Measurements from ENCODE around the gene EXOC3. TPM values are rescaled to one million over a fixed set of nuclear protein-coding genes. Genes with fewer than 3 reads are reported as not detected.

Gene EXOC3
- total and polyA plus RNA-seq, 4 donors: 34.8 to 61.0 (median 51.9) TPM

DNA sequence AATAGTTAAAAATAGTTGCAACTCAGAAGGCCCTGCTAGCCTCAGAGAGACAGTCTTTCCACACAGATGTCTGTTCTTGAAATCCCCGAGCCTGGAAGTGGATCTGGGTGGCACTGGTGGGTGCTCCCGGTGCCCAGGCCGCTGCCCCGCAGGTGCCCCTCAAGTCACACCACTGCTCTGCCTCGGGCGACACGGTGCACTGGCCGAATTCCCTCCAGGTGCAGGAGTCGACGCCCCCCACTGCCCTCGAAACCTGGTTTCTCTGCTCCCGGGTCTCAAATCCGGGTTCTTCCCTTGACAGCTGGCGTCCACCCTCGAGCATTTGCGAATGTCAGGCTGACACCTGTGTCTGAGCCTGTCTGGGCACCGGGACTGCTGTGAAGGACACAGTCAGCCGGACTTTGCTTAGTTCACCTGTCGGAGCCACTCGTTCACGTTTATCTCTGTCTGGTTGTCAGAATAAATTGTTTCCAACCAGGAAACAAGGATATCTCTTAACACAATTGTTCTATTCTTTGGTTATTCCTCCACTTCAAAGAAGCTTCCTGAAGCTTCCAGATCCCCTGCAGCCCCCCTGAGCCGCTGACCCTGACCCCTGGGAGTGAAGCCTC, 54.2 kb downstream of the EXOC3 start:
- TF ChIP-seq, protein P1, sequence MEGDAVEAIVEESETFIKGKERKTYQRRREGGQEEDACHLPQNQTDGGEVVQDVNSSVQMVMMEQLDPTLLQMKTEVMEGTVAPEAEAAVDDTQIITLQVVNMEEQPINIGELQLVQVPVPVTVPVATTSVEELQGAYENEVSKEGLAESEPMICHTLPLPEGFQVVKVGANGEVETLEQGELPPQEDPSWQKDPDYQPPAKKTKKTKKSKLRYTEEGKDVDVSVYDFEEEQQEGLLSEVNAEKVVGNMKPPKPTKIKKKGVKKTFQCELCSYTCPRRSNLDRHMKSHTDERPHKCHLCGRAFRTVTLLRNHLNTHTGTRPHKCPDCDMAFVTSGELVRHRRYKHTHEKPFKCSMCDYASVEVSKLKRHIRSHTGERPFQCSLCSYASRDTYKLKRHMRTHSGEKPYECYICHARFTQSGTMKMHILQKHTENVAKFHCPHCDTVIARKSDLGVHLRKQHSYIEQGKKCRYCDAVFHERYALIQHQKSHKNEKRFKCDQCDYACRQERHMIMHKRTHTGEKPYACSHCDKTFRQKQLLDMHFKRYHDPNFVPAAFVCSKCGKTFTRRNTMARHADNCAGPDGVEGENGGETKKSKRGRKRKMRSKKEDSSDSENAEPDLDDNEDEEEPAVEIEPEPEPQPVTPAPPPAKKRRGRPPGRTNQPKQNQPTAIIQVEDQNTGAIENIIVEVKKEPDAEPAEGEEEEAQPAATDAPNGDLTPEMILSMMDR (IDR thresholded peaks at IDR 0.05; ENCODE audit: control extremely low read depth, extremely low read depth): no peak
- Histone ChIP-seq H3K4me1 (ENCODE audit: control insufficient read depth in 5 of 5, insufficient read depth in 5 of 5, low read length in 5 of 5) (peaks cover 0 to 18% (median 0%) of the 10 kb centered on the region in 5 donors), H3K27me3 (ENCODE audit: control insufficient read depth in 3 of 3, insufficient read depth in 3 of 3, low read length in 2 of 3) (peaks cover 0 to 24% (median 8%) of the 10 kb centered on the region in 3 donors), H3K4me3 (no peak overlapping the region), H3K27ac (ENCODE audit: low read depth in 1 of 2, low read length in 1 of 2) (no peak overlapping the region), H3K36me3 (ENCODE audit: control insufficient read depth in 4 of 4, insufficient read depth in 4 of 4, low read length in 4 of 4) (no peaks in the 10 kb centered on the region), H3K9me3 (ENCODE audit: control insufficient read depth in 4 of 4, insufficient read depth in 3 of 4, low read length in 3 of 4) (peaks cover 0 to under 1% (median 0%) of the 10 kb centered on the region in 4 donors), H3K9ac (ENCODE audit: insufficient read depth in 1 of 2, low read length in 2 of 2) (no peak overlapping the region)
- no peak for ATAC-seq (ENCODE audit: insufficient read depth, low FRiP score)
- WGBS, 2 donors: 66 to 82% methylated on average over 22 of the region's 22 CpGs
- no peak for DNase-seq

DNA sequence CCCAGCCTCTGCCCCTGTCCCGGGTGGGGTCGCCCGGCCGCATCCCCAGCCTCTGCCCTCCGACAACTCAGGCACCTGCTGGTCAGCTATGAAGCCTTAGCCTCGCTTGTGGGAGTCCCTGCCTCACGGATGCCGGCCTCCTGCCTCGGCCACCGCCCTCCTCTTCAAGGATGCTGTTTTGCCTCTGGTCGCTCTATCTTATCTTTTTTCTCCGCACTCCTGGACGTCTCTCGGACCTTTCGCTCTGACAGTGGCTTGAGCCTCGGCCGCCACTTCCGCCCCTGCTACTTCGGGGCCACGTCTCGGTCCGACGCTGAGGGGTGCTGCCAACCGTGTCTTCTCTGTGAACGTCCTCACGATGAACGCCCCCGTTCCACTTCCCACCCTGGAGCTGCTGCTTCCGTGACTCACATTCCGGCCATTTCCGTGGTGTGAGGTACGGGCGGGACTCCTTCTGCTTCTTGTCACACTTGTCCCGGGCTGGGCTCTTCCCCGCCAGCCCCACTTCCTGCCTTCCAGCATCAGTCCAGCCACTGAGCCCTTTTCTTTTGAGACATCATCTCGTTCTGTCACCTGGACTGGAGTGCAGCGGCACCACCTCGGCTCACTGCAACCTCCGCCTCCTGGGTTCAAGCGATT, 55.0 kb downstream of the EXOC3 start:
- no peak overlapping the region for H3K9ac ChIP-seq (ENCODE audit: insufficient read depth in 1 of 2, low read length in 2 of 2)
- WGBS, 2 donors: 72 to 82% methylated on average over 40 of the region's 40 CpGs
- H3K36me3 ChIP-seq (ENCODE audit: control insufficient read depth in 4 of 4, insufficient read depth in 4 of 4, low read length in 4 of 4): no peaks in the 10 kb centered on the region
- peaks cover 0 to 12% (median 0%) of the 10 kb centered on the region in 5 donors for H3K4me1 ChIP-seq (ENCODE audit: control insufficient read depth in 5 of 5, insufficient read depth in 5 of 5, low read length in 5 of 5)
- ATAC-seq (ENCODE audit: insufficient read depth, low FRiP score) (no peak), DNase-seq (no peak)
- peaks cover 0 to 5% (median 0%) of the 10 kb centered on the region in 4 donors for H3K9me3 ChIP-seq (ENCODE audit: control insufficient read depth in 4 of 4, insufficient read depth in 3 of 4, low read length in 3 of 4)
- TF ChIP-seq, protein P1 (IDR thresholded peaks at IDR 0.05; ENCODE audit: control extremely low read depth, extremely low read depth): no peak
- H3K27me3 ChIP-seq (ENCODE audit: control insufficient read depth in 3 of 3, insufficient read depth in 3 of 3, low read length in 2 of 3): peaks cover 0 to 24% (median 8%) of the 10 kb centered on the region in 3 donors
- no peak overlapping the region for H3K27ac ChIP-seq (ENCODE audit: low read depth in 1 of 2, low read length in 1 of 2)
- no peak overlapping the region for H3K4me3 ChIP-seq

GRCh38 chr5:499233-500209, 56.5 kb downstream of the EXOC3 start:
- peaks cover 0 to 17% (median 8%) of the 10 kb centered on the region in 3 donors for H3K27me3 ChIP-seq (ENCODE audit: control insufficient read depth in 3 of 3, insufficient read depth in 3 of 3, low read length in 2 of 3)
- WGBS, 2 donors: 87% methylated on average over 30 to 32 of the region's 32 CpGs
- TF ChIP-seq, protein P1 (IDR thresholded peaks at IDR 0.05; ENCODE audit: control extremely low read depth, extremely low read depth): no peak

More at GRCh38 chr5:499233-500209, 56.5 kb downstream of the EXOC3 start:
- peaks cover 0 to 5% (median 0%) of the 10 kb centered on the region in 5 donors for H3K4me1 ChIP-seq (ENCODE audit: control insufficient read depth in 5 of 5, insufficient read depth in 5 of 5, low read length in 5 of 5)
- H3K9ac ChIP-seq (ENCODE audit: insufficient read depth in 1 of 2, low read length in 2 of 2): no peak overlapping the region
- H3K36me3 ChIP-seq (ENCODE audit: control insufficient read depth in 4 of 4, insufficient read depth in 4 of 4, low read length in 4 of 4): no peaks in the 10 kb centered on the region
- no peak overlapping the region for H3K4me3 ChIP-seq
- H3K27ac ChIP-seq (ENCODE audit: low read depth in 1 of 2, low read length in 1 of 2): no peak overlapping the region
- ATAC-seq (ENCODE audit: insufficient read depth, low FRiP score) (no peak), DNase-seq (no peak)
- H3K9me3 ChIP-seq (ENCODE audit: control insufficient read depth in 4 of 4, insufficient read depth in 3 of 4, low read length in 3 of 4): peaks cover 0 to 5% (median 0%) of the 10 kb centered on the region in 4 donors

Measured in lung (tissue), 12 donors.